Suprapubic skin (tissue), 3 donors: ENCODE results near the gene NEGR1.

ENCODE experiments used
- POLR2A ChIP-seq, 2 donors: fragments of 450-650 bp; IDR thresholded peaks; one replicate each; pipeline ENCODE4 v1.6.1; 2017; ENCODE audit warnings: antibody characterized with exemption in 2 of 2, mild to moderate bottlenecking in 2 of 2, moderate library complexity in 2 of 2
- TF ChIP-seq, protein P1 (sequence below), 2 donors: fragments of 200-600 bp in 1 of 2; fragments of 450-650 bp in 1 of 2; sonication (generic) in 1 of 2; IDR thresholded peaks; one replicate each; pipeline ENCODE4 v1.5.1; 2016 to 2019; ENCODE audit warnings: antibody characterized with exemption in 2 of 2, mild to moderate bottlenecking in 1 of 2, moderate library complexity in 1 of 2

DNA sequence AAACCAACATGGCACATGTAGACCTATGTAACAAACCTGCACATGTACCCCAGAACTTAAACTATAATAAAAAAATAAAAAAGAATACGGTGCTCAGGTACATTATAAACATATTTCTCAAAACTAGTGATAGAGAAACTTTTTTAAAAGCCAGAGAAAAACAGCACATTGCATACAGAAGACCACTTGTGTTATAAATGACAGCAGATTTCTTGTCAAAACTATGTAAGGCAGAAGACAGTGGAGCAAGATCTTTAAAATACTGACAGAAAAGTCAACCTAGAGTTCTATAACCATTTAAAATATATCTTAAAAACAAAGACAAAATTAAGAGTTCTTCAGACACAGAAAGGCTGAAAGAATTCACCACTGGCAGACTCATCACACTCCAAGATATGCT lies 144.7 kb downstream of the NEGR1 start:
- no peak for TF ChIP-seq POLR2A (IDR thresholded peaks at IDR 0.05)
- TF ChIP-seq, protein P1, sequence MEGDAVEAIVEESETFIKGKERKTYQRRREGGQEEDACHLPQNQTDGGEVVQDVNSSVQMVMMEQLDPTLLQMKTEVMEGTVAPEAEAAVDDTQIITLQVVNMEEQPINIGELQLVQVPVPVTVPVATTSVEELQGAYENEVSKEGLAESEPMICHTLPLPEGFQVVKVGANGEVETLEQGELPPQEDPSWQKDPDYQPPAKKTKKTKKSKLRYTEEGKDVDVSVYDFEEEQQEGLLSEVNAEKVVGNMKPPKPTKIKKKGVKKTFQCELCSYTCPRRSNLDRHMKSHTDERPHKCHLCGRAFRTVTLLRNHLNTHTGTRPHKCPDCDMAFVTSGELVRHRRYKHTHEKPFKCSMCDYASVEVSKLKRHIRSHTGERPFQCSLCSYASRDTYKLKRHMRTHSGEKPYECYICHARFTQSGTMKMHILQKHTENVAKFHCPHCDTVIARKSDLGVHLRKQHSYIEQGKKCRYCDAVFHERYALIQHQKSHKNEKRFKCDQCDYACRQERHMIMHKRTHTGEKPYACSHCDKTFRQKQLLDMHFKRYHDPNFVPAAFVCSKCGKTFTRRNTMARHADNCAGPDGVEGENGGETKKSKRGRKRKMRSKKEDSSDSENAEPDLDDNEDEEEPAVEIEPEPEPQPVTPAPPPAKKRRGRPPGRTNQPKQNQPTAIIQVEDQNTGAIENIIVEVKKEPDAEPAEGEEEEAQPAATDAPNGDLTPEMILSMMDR (IDR thresholded peaks at IDR 0.05), result no peak
